Fibroblast of the aortic adventitia (primary cell): Measurements from ENCODE around the gene SLC8A3. TPM values are rescaled to one million over a fixed set of nuclear protein-coding genes. Genes with fewer than 3 reads are reported as not detected.

Experiments
- DNase-seq: peaks from one replicate; pipeline ENCODE4 v3.0.0-alpha.2; 2010; ENCODE audit warnings: low read depth
- H3K4me3 ChIP-seq: 2 replicates; pipeline ENCODE4 v1.5.1; 2011; ENCODE audit warnings: low read depth, mild to moderate bottlenecking, control low read depth, low read length, moderate library complexity
- total RNA-seq: library from RNA; depleted of rRNA; stranded (reverse); fragments of >200 nt; gene quantifications from 2 replicates; pipeline ENCODE4 v1.2.3, GENCODE V29; 2012; ENCODE audit warnings: low replicate concordance
- TF ChIP-seq, protein P1 (sequence below): IDR thresholded peaks from 2 replicates; pipeline ENCODE4 v1.5.1; 2011; ENCODE audit warnings: mild to moderate bottlenecking, low read length, control low read depth, inconsistent platforms; ENCODE audit not compliant: insufficient read depth

The SLC8A3 gene
- total RNA-seq, 1 donor: not detected

- no peak for DNase-seq
Observed at GRCh38 chr14:70108419-70108818, 80.3 kb downstream of the SLC8A3 start.

GRCh38 chr14:70107309-70107708 is 81.4 kb downstream of the SLC8A3 start:
- DNase-seq: no peak
- H3K4me3 ChIP-seq: no peak overlapping the region
- TF ChIP-seq, protein P1, sequence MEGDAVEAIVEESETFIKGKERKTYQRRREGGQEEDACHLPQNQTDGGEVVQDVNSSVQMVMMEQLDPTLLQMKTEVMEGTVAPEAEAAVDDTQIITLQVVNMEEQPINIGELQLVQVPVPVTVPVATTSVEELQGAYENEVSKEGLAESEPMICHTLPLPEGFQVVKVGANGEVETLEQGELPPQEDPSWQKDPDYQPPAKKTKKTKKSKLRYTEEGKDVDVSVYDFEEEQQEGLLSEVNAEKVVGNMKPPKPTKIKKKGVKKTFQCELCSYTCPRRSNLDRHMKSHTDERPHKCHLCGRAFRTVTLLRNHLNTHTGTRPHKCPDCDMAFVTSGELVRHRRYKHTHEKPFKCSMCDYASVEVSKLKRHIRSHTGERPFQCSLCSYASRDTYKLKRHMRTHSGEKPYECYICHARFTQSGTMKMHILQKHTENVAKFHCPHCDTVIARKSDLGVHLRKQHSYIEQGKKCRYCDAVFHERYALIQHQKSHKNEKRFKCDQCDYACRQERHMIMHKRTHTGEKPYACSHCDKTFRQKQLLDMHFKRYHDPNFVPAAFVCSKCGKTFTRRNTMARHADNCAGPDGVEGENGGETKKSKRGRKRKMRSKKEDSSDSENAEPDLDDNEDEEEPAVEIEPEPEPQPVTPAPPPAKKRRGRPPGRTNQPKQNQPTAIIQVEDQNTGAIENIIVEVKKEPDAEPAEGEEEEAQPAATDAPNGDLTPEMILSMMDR: no peak

More at GRCh38 chr14:70108419-70108818, 80.3 kb downstream of the SLC8A3 start:
- TF ChIP-seq, protein P1: no peak
- no peak overlapping the region for H3K4me3 ChIP-seq

- no peak overlapping the region for H3K4me3 ChIP-seq
- TF ChIP-seq, protein P1: no peak
- DNase-seq: no peak
Observed at GRCh38 chr14:70100071-70100470, 88.7 kb downstream of the SLC8A3 start.

DNA sequence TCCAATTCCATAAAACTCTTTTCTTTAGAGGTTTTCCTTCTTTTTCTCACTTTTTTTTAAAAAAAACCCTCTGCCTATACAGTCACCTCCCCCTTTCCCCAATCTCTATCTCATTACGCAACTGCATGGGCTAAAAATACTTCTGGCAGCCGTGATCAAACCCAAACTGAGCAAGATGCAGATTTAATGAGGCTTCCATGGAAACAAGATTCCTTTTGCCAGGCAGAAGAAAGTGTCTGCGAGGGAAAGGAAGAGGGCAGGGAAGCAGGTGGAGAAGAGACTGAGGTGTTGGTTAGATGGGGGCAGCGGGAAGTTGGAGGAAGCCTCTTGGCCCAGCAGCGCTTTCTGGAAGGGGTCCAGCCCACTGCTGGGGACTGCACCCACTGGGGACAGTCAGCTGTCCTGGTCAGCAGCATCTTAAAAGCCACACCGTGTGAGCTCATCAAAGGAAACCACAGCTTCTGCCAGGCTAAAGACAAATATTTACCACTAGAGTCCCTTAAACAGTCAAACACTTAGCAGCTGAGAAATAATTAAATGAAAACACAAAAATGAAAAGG is 90.4 kb downstream of the SLC8A3 start:
- no peak overlapping the region for H3K4me3 ChIP-seq
- peak; percentile 29 for DNase-seq
- TF ChIP-seq, protein P1: no peak

GRCh38 chr14:70097576-70098249 is 91.0 kb downstream of the SLC8A3 start:
- no peak for DNase-seq
- TF ChIP-seq, protein P1: no peak

GRCh38 chr14:70096866-70097265 is 91.9 kb downstream of the SLC8A3 start:
- TF ChIP-seq, protein P1: peak; percentile 48
- no peak overlapping the region for H3K4me3 ChIP-seq
- no peak for DNase-seq

More at GRCh38 chr14:70097576-70098249, 91.0 kb downstream of the SLC8A3 start:
- no peak overlapping the region for H3K4me3 ChIP-seq
